HG02840 (cell line): Measurements from ENCODE around the gene TNNC2.
"Not testable (repeated sequence)": the region's sequence is repeated elsewhere in the genome, so short reads cannot be mapped to it uniquely, and the experiment has no call there.

ENCODE experiments used
- ATAC-seq: cut with Tn5 transposase; IDR thresholded peaks from one replicate; pipeline ENCODE4 v1.9.1; 2021; ENCODE audit warnings: mild to moderate bottlenecking, moderate library complexity, moderate number of reproducible peaks; ENCODE audit not compliant: unreplicated experiment, low FRiP score

The TNNC2 gene

GRCh38 chr20:45848969-45849582 is 22.0 kb upstream of the TNNC2 start:
- no peak for ATAC-seq

GRCh38 chr20:45848421-45848820 is 21.3 kb upstream of the TNNC2 start:
- no peak for ATAC-seq

GRCh38 chr20:45845452-45845851 is 18.3 kb upstream of the TNNC2 start:
- no peak for ATAC-seq

DNA sequence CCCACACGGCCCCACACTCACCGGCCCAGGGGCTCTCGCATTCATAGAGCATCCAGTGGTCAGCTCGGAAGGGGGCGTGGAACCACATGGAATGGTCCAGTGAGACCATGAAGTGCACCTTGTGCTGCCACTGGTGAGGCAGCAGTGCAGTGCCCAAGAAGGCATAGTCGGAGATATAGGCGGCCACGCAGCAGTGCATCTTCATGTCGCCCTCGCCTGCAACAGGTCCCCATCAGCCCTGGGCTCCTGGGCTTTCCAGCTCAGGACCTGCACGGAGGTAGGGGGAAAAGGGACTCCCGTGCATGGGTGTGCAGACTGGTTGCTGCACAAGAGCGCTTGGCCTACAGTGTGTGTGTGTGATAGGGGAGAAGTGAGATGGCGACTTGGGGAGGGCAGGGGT is 16.4 kb upstream of the TNNC2 start:
- ATAC-seq, result no peak

GRCh38 chr20:45842169-45842812 is 15.2 kb upstream of the TNNC2 start:
- ATAC-seq, result no peak

DNA sequence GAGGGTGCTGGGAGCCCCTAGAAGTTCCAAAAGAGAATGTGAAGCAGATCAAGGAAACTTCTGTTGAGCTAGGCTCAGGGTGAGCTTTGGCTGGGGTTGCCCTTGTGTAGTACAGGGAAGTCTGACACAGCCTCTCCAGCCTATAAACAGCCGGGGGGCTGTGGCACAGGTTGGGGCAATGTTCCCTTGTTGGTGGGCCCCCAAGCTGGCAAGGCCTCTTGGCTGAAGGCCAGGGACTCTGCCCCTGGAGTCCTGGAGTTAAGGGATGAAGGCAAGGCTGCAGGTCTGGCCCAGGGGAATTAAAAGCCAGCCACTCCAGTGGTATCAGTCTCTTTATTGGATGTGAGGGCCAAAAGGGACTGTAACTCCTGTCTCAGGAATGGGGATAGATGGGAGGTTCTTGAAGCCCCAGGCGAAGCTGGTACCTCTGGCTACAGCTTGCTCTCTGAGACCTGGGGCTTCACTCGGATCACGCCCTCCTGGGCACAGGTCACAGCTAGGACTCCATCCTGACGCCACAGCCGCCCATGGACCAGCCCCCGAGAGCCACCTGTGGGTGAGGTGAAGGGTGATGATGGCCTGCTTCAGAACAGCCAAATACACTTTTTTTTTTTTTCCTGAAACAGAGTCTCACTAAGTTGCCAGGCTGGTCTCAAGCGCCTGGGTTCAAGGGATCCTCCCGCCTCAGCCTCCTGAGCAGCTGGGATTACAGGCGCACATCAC is 14.5 kb upstream of the TNNC2 start:
- no peak for ATAC-seq

DNA sequence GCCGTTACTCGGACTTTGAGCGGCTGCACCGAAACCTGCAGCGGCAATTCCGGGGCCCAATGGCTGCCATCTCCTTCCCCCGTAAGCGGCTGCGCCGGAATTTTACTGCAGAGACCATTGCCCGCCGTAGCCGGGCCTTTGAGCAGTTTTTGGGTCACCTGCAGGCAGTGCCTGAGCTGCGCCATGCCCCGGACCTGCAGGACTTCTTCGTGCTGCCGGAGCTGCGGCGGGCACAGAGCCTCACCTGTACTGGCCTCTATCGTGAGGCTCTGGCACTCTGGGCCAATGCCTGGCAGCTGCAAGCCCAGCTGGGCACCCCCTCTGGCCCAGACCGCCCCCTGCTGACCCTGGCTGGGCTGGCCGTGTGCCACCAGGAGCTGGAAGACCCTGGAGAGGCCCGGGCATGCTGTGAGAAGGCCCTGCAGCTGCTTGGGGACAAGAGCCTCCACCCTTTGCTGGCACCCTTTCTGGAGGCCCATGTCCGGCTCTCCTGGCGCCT is 13.6 kb upstream of the TNNC2 start:
- ATAC-seq, result no peak

GRCh38 chr20:45836841-45837240 is 9.7 kb upstream of the TNNC2 start:
- ATAC-seq, result no peak

DNA sequence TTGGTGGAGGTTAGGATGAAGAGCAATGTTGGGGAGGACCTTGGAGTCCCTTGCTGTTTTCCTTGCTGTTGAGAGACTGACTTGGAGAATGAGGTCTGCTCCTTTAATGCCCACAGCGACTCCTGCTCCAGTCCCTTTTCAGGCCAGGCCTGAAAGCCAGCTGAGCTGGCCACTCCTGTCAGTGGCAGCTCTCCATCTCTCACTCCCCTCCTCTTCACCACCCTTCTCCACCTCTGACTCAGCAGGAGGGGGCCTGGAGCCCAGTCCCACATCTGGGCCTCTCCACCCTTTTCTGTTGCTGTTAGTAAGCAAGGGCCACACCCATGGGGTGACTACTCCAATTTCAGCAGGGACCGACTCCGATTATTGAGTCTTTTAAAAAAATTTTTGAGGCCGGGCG is 8.7 kb upstream of the TNNC2 start:
- ATAC-seq, result no peak

GRCh38 chr20:45835329-45835765 is 8.2 kb upstream of the TNNC2 start:
- ATAC-seq, result no peak

DNA sequence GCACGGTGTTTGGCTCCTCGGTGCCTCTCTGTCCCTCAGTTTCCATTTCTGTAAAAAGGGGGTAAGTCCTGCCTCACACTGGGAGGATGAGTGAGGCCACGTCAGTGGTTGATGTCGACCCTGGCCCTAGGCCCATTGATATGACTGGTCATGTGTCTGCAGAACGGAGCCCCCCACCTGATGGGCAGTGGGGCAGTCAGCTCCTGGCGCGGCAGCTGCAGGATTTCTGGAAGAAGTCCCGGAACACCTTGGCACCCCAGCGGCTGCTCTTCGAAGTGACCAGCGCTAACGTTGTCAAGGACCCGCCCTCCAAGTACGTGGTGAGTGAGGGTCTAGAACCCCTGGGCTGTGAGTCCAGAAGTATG is 7.7 kb upstream of the TNNC2 start:
- no peak for ATAC-seq

GRCh38 chr20:45833883-45834796 is 7.0 kb upstream of the TNNC2 start:
- no peak for ATAC-seq

- ATAC-seq, result no peak
Observed at GRCh38 chr20:45833030-45833882, 6.1 kb upstream of the TNNC2 start, which contains the start of gene SNX21. TSS of gene SNX21 (plus strand) at chr20:45833799. CDS start at chr20:45833920, 121 bp downstream.

DNA sequence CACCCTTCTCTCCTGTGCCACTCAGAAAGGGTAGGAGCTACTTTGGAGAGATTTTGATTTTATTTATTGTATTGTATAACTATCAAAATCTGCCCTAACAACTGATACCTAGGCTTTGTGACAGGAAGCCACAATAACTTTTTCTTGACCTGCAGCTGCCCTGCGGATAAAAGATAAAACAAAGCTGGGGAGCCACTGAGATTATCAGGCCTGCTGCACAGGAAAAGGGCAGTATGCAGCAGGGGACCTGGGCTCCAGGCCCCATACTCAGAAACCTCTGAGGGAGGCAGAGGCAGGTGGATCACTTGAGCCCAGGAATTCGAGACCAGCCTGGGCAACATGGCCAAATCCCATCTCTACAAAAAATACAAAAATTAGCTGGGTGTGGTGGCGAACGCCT is 5.5 kb upstream of the TNNC2 start:
- ATAC-seq, result no peak

DNA sequence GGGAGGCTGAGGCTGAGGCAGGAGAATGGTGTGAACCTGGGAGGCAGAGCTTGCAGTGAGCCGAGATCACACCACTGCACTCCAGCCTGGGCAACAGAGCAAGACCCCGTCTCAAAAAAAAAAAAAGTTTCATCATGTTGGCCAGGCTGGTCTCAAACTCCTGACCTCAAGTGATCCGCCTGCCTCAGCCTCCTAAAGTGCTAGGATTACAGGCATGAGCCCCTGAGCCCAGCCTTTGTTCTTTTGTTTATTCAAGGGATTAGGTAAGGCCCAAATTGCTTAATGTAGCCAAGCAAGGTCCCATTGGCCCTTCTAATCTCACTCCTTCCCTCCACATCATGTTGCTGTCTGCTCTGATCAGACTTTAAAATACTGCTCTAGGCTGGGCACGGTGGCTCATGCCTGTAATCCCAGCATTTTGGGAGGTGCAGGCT is 2.6 kb upstream of the TNNC2 start:
- ATAC-seq, result not testable (repeated sequence)

DNA sequence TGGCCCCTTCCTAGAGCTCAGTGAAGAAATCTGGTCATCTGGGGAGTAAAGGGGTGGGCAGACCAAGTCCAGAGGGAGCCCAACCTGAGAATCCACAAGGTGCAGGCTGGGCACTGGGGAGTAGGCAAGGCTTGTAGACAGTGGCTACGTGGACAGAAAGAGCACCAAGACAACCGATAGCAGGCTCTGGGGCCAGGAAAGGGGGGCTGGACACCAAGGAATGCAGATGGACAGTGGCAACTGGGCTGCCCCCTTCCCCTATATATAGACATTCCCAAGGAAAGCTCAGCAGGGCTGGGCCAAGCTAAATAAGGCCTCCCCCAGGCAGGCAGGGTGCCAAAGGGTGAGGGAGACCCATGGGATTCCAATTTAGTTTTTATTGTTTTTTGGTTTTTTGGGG is 1.5 kb upstream of the TNNC2 start:
- ATAC-seq, result no peak

DNA sequence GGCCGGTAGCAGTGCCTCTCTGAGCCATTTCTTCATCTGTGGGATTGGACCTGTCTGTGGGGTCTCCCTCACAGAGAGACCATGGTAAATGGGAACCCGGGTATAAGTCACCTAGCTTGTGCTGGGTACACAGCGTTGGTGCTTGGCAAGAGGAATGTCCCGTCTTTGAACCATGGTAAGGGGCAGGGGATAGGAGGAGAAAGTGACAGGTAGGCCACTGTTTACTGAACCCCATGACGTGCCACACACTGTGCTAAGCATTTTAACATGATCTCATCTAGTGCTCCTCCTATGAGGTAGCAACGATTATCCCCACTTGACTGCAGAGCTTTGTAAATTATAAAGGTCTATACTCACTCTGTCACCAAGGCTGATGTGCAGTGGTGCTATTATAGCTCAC is 600 bp upstream of the TNNC2 start:
- ATAC-seq, result no peak

GRCh38 chr20:45826381-45827019 is 612 bp downstream of the TNNC2 start:
- no peak for ATAC-seq
